Measurements from ENCODE around the gene ASPHD2. TPM values are rescaled to one million over a fixed set of nuclear protein-coding genes. Genes with fewer than 3 reads are reported as not detected.

The ASPHD2 gene
- total and polyA plus RNA-seq, 2 of the 13 experiments (the other 11 are each of a cell fraction or from before 2014, with no cell fraction given): 0.04 TPM

DNA sequence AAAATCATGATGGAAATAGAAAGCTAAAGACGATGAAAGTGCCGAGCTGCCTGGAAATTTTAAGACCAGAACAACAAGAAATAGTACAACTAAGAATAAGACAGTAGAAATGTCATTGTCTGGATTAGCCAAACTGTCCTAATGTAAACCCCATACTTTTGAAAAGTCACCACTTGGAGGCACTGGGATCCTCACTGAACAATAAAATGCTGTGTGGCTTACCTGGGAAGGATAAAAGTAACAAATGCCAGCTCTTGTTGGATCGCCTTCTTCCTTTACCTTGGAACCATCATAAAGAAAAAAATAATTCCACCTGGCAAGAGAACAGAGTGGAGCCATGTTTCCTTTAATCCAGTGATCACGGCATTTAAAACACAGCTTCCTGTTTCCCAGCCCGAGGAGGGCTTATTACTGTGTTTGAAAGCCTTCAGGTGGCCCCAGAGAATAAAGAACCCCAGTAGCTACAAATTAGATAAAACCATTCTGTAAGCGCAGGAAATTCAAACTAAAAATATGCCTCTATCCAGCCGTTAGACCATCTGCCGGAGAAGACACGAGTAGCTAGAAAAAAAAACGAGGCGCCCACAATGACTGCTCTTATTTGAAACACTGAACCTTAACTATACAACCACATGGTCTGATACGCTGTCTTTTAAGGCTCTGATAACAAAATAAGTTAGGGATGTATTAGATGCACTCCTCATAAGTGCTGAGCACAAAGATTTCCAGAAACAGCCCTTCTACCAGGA lies 50.2 kb downstream of the ASPHD2 start (continued):
- TF ChIP-seq ZNF264 (CRISPR knock-in tag; IDR thresholded peaks at IDR 0.05): no peak
- peak in 1 of 2 experiments; percentile 10; a peak in 1 of 4 replicates for TF ChIP-seq ATF4 (CRISPR knock-in tag; IDR thresholded peaks at IDR 0.05)
- TF ChIP-seq ZNF546 (CRISPR knock-in tag; conservative IDR thresholded peaks at IDR 0.05): no peak
- TF ChIP-seq, protein P1, sequence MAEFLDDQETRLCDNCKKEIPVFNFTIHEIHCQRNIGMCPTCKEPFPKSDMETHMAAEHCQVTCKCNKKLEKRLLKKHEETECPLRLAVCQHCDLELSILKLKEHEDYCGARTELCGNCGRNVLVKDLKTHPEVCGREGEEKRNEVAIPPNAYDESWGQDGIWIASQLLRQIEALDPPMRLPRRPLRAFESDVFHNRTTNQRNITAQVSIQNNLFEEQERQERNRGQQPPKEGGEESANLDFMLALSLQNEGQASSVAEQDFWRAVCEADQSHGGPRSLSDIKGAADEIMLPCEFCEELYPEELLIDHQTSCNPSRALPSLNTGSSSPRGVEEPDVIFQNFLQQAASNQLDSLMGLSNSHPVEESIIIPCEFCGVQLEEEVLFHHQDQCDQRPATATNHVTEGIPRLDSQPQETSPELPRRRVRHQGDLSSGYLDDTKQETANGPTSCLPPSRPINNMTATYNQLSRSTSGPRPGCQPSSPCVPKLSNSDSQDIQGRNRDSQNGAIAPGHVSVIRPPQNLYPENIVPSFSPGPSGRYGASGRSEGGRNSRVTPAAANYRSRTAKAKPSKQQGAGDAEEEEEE (CRISPR knock-in tag; IDR thresholded peaks at IDR 0.05; ENCODE audit: borderline replicate concordance): no peak
- TF ChIP-seq RBAK (CRISPR knock-in tag; IDR thresholded peaks at IDR 0.05): no peak
- TF ChIP-seq ESRRA (CRISPR knock-in tag; IDR thresholded peaks at IDR 0.05; ENCODE audit: low read depth): no peak
- no peak for TF ChIP-seq ZNF572 (CRISPR knock-in tag; IDR thresholded peaks at IDR 0.05)
- TF ChIP-seq ZNF616 (CRISPR knock-in tag; IDR thresholded peaks at IDR 0.05; ENCODE audit: low read depth): no peak
- no peak for TF ChIP-seq ZNF432 (CRISPR knock-in tag; IDR thresholded peaks at IDR 0.05; ENCODE audit: borderline replicate concordance)
- TF ChIP-seq FOXC1 (CRISPR knock-in tag; IDR thresholded peaks at IDR 0.05; ENCODE audit: borderline replicate concordance): no peak
- no peak for TF ChIP-seq HOXA5 (CRISPR knock-in tag; IDR thresholded peaks at IDR 0.05)
- no peak for TF ChIP-seq IKZF5 (CRISPR knock-in tag; IDR thresholded peaks at IDR 0.05)
- TF ChIP-seq SMARCC2 (IDR thresholded peaks at IDR 0.05): no peak
- TF ChIP-seq ZNF878 (CRISPR knock-in tag; IDR thresholded peaks at IDR 0.05): no peak
- TF ChIP-seq ZNF281 (CRISPR knock-in tag; IDR thresholded peaks at IDR 0.05; ENCODE audit: borderline replicate concordance): no peak
- no peak for TF ChIP-seq ZNF564 (CRISPR knock-in tag; IDR thresholded peaks at IDR 0.05)
- no peak for TF ChIP-seq MXD4 (CRISPR knock-in tag; IDR thresholded peaks at IDR 0.05)
- TF ChIP-seq GZF1 (CRISPR knock-in tag; IDR thresholded peaks at IDR 0.05): no peak
- TF ChIP-seq CTCF (CRISPR knock-in tag; IDR thresholded peaks at IDR 0.05): peak; percentile 40; the same call in 1 of the 2 replicates
- no peak for TF ChIP-seq DNMT3B (CRISPR knock-in tag; conservative IDR thresholded peaks at IDR 0.05)
- no peak for TF ChIP-seq ZNF556 (CRISPR knock-in tag; IDR thresholded peaks at IDR 0.05; ENCODE audit: borderline replicate concordance)
- no peak for TF ChIP-seq U2AF1 (optimal IDR thresholded peaks at IDR 0.05; ENCODE audit: low read depth, low read length)

All from HepG2 (cell line).